Hepatocyte (in vitro differentiated cells): ENCODE results near the gene DENND2D. TPM values are rescaled to one million over a fixed set of nuclear protein-coding genes. Genes with fewer than 3 reads are reported as not detected.
"Not testable (repeated sequence)": the region's sequence is repeated elsewhere in the genome, so short reads cannot be mapped to it uniquely, and the experiment has no call there.

Experiments
- DNase-seq: peaks from one replicate; pipeline ENCODE4 v3.0.0-alpha.2; 2016; ENCODE audit warnings: low spot score
- H2AFZ ChIP-seq: fragments of 200-600 bp; sonication (generic); 2 replicates; pipeline ENCODE4 v1.6.0; 2016; ENCODE audit warnings: antibody characterized with exemption, mild to moderate bottlenecking
- H3K27ac ChIP-seq: fragments of 200-600 bp; sonication (generic); 2 replicates; pipeline ENCODE4 v1.5.1; 2016; ENCODE audit warnings: mild to moderate bottlenecking
- H3K27me3 ChIP-seq: fragments of 200-600 bp; sonication (generic); 2 replicates; pipeline ENCODE4 v1.6.1; 2016
- H3K36me3 ChIP-seq: fragments of 200-600 bp; sonication (generic); replicated peaks from 2 replicates; pipeline ENCODE4 v1.5.1; 2016; ENCODE audit warnings: low read depth; ENCODE audit not compliant: insufficient read depth
- H3K4me1 ChIP-seq: fragments of 200-600 bp; sonication (generic); 2 replicates; pipeline ENCODE4 v1.5.1; 2016; ENCODE audit warnings: mild to moderate bottlenecking, moderate library complexity; ENCODE audit not compliant: insufficient read depth
- H3K4me2 ChIP-seq: fragments of 200-600 bp; sonication (generic); 2 replicates; pipeline ENCODE4 v1.6.0; 2016
- H3K4me3 ChIP-seq: fragments of 200-600 bp; sonication (generic); 2 replicates; pipeline ENCODE4 v1.5.1; 2016; ENCODE audit warnings: mild to moderate bottlenecking
- H3K79me2 ChIP-seq: fragments of 200-600 bp; sonication (generic); 2 replicates; pipeline ENCODE4 v1.6.0; 2017; ENCODE audit warnings: mild to moderate bottlenecking
- H3K9me2 ChIP-seq: fragments of 200-600 bp; sonication (generic); replicated peaks from 2 replicates; pipeline ENCODE4 v1.6.0; 2017; ENCODE audit warnings: mild to moderate bottlenecking; ENCODE audit not compliant: insufficient read depth
- H3K9me3 ChIP-seq: fragments of 200-600 bp; sonication (generic); 2 replicates; pipeline ENCODE4 v1.5.1; 2016; ENCODE audit warnings: low read depth, mild to moderate bottlenecking
- H4K20me1 ChIP-seq: fragments of 200-600 bp; sonication (generic); 2 replicates; pipeline ENCODE4 v1.6.0; 2016; ENCODE audit warnings: mild to moderate bottlenecking; ENCODE audit not compliant: insufficient read depth, poor library complexity, severe bottlenecking
- EZH2 ChIP-seq: fragments of 200-600 bp; sonication (generic); IDR thresholded peaks from 2 replicates; pipeline ENCODE4 v1.6.1; 2016; ENCODE audit warnings: antibody characterized with exemption, mild to moderate bottlenecking, borderline replicate concordance
- EZH2phosphoT487 ChIP-seq: fragments of 200-600 bp; sonication (generic); IDR thresholded peaks from one replicate; pipeline ENCODE4 v1.6.1; 2018; ENCODE audit warnings: antibody characterized with exemption, mild to moderate bottlenecking, low read depth, moderate library complexity; ENCODE audit not compliant: unreplicated experiment, severe bottlenecking
- WGBS: methylation state at CpG from one replicate; pipeline ENCODE4 v1.1.6; 2016; ENCODE audit warnings: low lambda C conversion rate; ENCODE audit errors: missing lambda C conversion rate; 5-methylcytosine and 5-hydroxymethylcytosine counted together
- polyA plus RNA-seq: library from polyadenylated mRNA; unstranded; fragments of >200 nt; fragmentation: Nextera tagmentation; extraction: Ambion mirVana; gene quantifications from 2 replicates; pipeline ENCODE4 v1.2.1, GENCODE V29; 2016
- total RNA-seq: library from RNA; depleted of rRNA; stranded (reverse); fragments of >200 nt; gene quantifications from 2 replicates; pipeline ENCODE4 v1.2.3, GENCODE V29; 2014
- TF ChIP-seq, protein P1 (sequence below): fragments of 200-600 bp; sonication (generic); IDR thresholded peaks from 2 replicates; pipeline ENCODE4 v1.5.1; 2016; ENCODE audit warnings: antibody characterized with exemption, mild to moderate bottlenecking; ENCODE audit not compliant: poor library complexity

Gene DENND2D
- total and polyA plus RNA-seq, 2 experiments from 2014 or later = 7.6 to 8.3 TPM

DNA sequence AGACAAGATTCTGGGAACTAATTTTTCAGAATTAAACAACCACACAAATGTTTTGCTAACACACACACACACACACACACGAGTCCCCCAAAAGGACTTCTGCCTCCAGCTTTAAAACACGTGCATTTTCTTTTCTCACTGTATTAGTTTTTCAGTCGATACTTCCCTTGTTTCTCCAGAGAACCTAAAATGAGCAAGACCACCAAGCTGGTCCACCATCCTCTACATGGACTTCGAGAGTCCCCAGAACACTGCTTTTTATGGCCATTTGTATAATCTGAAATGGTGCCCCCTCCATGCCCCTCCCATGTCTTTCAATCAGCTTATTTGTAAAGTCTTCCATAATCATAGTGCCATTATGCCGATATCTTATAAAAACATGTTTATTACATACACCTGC is 16.3 kb upstream of the DENND2D start:
- WGBS = 94% methylated on average over 5 of the region's 5 CpGs
- H3K79me2 ChIP-seq = no peaks in the 10 kb centered on the region
- no peaks in the 10 kb centered on the region for H3K36me3 ChIP-seq
- no peaks in the 10 kb centered on the region for H4K20me1 ChIP-seq
- DNase-seq = no peak
- no peak overlapping the region for H3K4me2 ChIP-seq
- TF ChIP-seq, protein P1, sequence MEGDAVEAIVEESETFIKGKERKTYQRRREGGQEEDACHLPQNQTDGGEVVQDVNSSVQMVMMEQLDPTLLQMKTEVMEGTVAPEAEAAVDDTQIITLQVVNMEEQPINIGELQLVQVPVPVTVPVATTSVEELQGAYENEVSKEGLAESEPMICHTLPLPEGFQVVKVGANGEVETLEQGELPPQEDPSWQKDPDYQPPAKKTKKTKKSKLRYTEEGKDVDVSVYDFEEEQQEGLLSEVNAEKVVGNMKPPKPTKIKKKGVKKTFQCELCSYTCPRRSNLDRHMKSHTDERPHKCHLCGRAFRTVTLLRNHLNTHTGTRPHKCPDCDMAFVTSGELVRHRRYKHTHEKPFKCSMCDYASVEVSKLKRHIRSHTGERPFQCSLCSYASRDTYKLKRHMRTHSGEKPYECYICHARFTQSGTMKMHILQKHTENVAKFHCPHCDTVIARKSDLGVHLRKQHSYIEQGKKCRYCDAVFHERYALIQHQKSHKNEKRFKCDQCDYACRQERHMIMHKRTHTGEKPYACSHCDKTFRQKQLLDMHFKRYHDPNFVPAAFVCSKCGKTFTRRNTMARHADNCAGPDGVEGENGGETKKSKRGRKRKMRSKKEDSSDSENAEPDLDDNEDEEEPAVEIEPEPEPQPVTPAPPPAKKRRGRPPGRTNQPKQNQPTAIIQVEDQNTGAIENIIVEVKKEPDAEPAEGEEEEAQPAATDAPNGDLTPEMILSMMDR = no peak
- TF ChIP-seq EZH2 (no peak), EZH2phosphoT487 (no peak)
- no peaks in the 10 kb centered on the region for H3K27me3 ChIP-seq
- no peak overlapping the region for H3K4me3 ChIP-seq
- no peaks in the 10 kb centered on the region for H3K9me2 ChIP-seq
- no peak overlapping the region for H2AFZ ChIP-seq
- no peaks in the 10 kb centered on the region for H3K9me3 ChIP-seq
- H3K27ac ChIP-seq = no peak overlapping the region
- H3K4me1 ChIP-seq = peaks cover 28% of the 10 kb centered on the region

DNA sequence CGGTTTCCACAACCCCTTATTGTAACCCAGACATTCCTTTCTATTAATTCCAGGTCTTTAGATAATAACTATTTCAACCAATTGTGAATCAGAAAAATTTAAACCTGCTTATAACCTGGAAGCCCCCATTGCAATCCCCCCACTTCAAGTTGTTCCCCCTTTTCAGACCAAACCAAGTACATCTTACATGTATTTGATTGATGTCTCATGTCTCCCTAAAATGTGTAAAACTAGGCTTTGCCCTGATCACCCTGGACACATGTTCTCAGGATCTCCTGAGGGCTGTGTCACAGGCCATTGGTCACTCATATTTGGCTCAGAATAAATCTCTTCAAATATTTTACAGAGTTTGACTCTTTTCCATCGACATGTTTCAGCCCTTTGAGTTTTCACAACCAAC is 14.8 kb upstream of the DENND2D start:
- peak overlapping the region; percentile 69 for H3K27ac ChIP-seq
- H2AFZ ChIP-seq = peak overlapping the region; percentile 28
- not testable (repeated sequence) for DNase-seq

DNA sequence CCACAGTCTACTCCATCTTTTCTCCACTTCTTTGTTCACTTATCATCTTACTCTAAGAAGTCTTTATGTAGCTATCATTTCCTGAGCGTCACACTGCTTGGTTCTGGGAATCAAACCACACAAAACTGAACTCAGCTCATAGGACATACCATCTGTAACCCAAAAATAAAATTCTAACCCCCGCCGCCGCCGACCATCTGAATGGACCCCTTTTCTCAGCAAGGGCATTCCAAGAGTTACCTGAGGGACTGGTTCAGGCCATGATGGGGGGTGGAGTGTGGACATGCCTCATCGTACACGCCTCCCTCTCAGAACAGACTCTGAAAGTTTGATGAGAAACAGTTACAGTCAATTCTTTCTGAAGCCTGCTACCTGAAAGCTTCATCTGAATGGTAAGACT is 14.4 kb upstream of the DENND2D start:
- no peak for DNase-seq
- TF ChIP-seq, protein P1 = no peak
- no peak for TF ChIP-seq EZH2
- no peak for TF ChIP-seq EZH2phosphoT487
- no peaks in the 10 kb centered on the region for H3K27me3 ChIP-seq
- no peaks in the 10 kb centered on the region for H3K36me3 ChIP-seq
- H3K9me2 ChIP-seq = no peaks in the 10 kb centered on the region
- H3K4me2 ChIP-seq = no peak overlapping the region
- no peak overlapping the region for H3K4me3 ChIP-seq
- WGBS = 81% methylated on average over 7 of the region's 7 CpGs
- H4K20me1 ChIP-seq = no peaks in the 10 kb centered on the region
- H3K27ac ChIP-seq = peak overlapping the region; percentile 69
- H3K79me2 ChIP-seq = no peaks in the 10 kb centered on the region
- H2AFZ ChIP-seq = no peak overlapping the region
- no peaks in the 10 kb centered on the region for H3K9me3 ChIP-seq
- peaks cover 24% of the 10 kb centered on the region for H3K4me1 ChIP-seq

More for the DNA sequence above, 14.8 kb upstream of the DENND2D start:
- 86% methylated on average over 2 of the region's 2 CpGs for WGBS
- H4K20me1 ChIP-seq, H3K36me3 ChIP-seq, H3K9me3 ChIP-seq, H3K4me2 ChIP-seq, H3K4me3 ChIP-seq, H3K9me2 ChIP-seq, H3K79me2 ChIP-seq, H3K27me3 ChIP-seq: not testable (repeated sequence)
- H3K4me1 ChIP-seq = peaks cover 24% of the 10 kb centered on the region

DNA sequence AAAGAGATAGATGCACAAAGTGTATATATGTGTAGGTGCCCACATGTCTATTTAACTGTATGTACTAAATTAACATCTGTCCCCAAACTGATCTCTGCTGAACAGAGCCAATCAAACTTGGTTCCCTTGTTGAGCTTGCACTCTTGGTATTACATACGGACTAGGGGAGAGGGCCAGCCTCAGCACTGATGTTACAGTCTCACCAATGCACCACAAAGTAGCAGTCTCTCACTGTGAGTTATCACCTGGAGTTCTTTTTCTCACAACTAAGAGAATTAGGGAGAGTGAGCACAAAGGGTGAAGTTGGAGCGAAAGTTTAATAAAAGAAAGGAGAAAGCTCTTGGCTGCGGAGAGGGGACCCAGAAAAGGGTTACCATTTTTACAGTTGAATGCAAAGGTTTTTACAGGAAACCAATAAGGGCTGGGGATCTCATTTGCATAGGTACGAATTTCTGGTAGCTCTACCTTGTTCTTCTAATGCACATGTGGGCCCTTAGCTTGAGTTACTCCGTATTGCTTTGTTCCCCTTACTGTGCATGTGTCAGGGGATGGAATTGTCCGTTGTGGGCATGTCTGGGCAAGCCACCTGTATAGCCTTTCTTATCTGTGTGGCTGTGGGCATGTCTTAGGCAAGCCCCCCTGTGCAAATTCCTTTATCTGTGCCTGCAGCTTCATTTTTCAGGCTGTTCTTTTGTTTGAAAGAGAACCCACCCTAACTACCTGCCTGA is 13.8 kb upstream of the DENND2D start:
- TF ChIP-seq, protein P1 = no peak
- TF ChIP-seq EZH2phosphoT487 = no peak
- no peak for TF ChIP-seq EZH2
- H3K4me3 ChIP-seq = no peak overlapping the region
- no peaks in the 10 kb centered on the region for H4K20me1 ChIP-seq
- no peaks in the 10 kb centered on the region for H3K27me3 ChIP-seq
- no peaks in the 10 kb centered on the region for H3K79me2 ChIP-seq
- H3K9me3 ChIP-seq = no peaks in the 10 kb centered on the region
- no peak overlapping the region for H2AFZ ChIP-seq
- H3K4me2 ChIP-seq = no peak overlapping the region
- no peaks in the 10 kb centered on the region for H3K9me2 ChIP-seq
- DNase-seq = no peak
- H3K36me3 ChIP-seq = no peaks in the 10 kb centered on the region
- peak overlapping the region; percentile 75 for H3K27ac ChIP-seq
- WGBS = 72% methylated on average over 6 of the region's 6 CpGs
- H3K4me1 ChIP-seq = peaks cover 24% of the 10 kb centered on the region
